Kidney (tissue), 14 donors: Measurements from ENCODE around the gene PLIN5. TPM values are rescaled to one million over a fixed set of nuclear protein-coding genes. Genes with fewer than 3 reads are reported as not detected.
A peak's percentile ranks its signal among the peaks of the same experiment; 100 is the strongest.

Experiments
- DNase-seq, 5 donors: peaks; one replicate each; pipeline ENCODE4 v3.0.0-alpha.2; 2013 to 2020
- FAIRE-seq: peaks from 2 replicates; lab custom pipeline; 2012; peaks lifted over from hg19 to GRCh38; lab: Jason Lieb, UNC
- H3K27ac ChIP-seq, 2 donors: one replicate each; pipeline ENCODE4 v1.7.0; 2013; ENCODE audit warnings: low read depth in 2 of 2, low read length in 2 of 2, inconsistent platforms in 1 of 2
- H3K27me3 ChIP-seq: one replicate; pipeline ENCODE4 v1.7.1; 2013; ENCODE audit warnings: low read length, inconsistent platforms; ENCODE audit not compliant: control insufficient read depth, insufficient read depth
- H3K36me3 ChIP-seq, 3 donors: one replicate each; pipeline versions ENCODE4 v1.7.0 to v1.7.1; 2013; ENCODE audit warnings: low read length in 3 of 3, control low read depth in 1 of 3, inconsistent platforms in 1 of 3; ENCODE audit not compliant: insufficient read depth in 3 of 3, control insufficient read depth in 2 of 3
- H3K4me1 ChIP-seq, 3 donors: one replicate each; pipeline versions ENCODE4 v1.7.0 to v1.7.1; 2013; ENCODE audit warnings: low read length in 3 of 3, inconsistent platforms in 1 of 3, low read depth in 1 of 3; ENCODE audit not compliant: control insufficient read depth in 2 of 3, insufficient read depth in 2 of 3
- H3K4me3 ChIP-seq, 3 donors: one replicate each; pipeline versions ENCODE4 v1.7.0 to v1.8.1; 2013; ENCODE audit warnings: low read length in 3 of 3, control low read depth in 1 of 3, inconsistent platforms in 1 of 3
- H3K9ac ChIP-seq, 3 donors: one replicate each; pipeline versions ENCODE4 v1.7.0 to v1.7.1; 2013; ENCODE audit warnings: low read length in 3 of 3, control low read depth in 1 of 3, inconsistent platforms in 1 of 3
- H3K9me3 ChIP-seq, 3 donors: one replicate each; pipeline versions ENCODE4 v1.7.0 to v1.7.1; 2013; ENCODE audit warnings: low read length in 3 of 3, control low read depth in 1 of 3, inconsistent platforms in 1 of 3; ENCODE audit not compliant: control insufficient read depth in 2 of 3, insufficient read depth in 1 of 3
- intact Hi-C: fragments of 100-400 bp; cut with DNase I; formaldehyde crosslinking; loops from one replicate; pipeline ENCODE4 v1.11.1; 2022
- polyA plus RNA-seq: library from polyadenylated mRNA; stranded (reverse); fragments of 350-450 nt; fragmentation: Illumina TruSeq; extraction: RNeasy Lipid Tissue Mini Kit (QIAGEN cat#74804); gene quantifications from one replicate; pipeline ENCODE4 v1.2.3, GENCODE V29; 2014; ENCODE audit warnings: low read depth, low replicate concordance; ENCODE audit not compliant: insufficient read depth
- total RNA-seq: library from RNA; stranded (reverse); fragmentation: NEBNext Ultra II Directional; extraction: Animal tissue kit (Norgen Biotek cat#: 25700); gene quantifications from one replicate; pipeline ENCODE4 v1.2.1, GENCODE V29; 2021
- TF ChIP-seq, protein P1 (sequence below): IDR thresholded peaks from 3 replicates; pipeline ENCODE4 v1.5.1; 2012; ENCODE audit warnings: mild to moderate bottlenecking, moderate library complexity, borderline replicate concordance; ENCODE audit not compliant: insufficient read depth; ENCODE audit errors: extremely low read depth
- donor health status: control.
- donor health status: control.
- donor health status: control.
- donor health status: control.
- donor health status: control.
- donor health status: DM: yes; HTN: yes; CAD: no.
- donor health status: Normal renal cell carcinoma (clear cell type).

The PLIN5 gene
- total and polyA plus RNA-seq, 2 donors from 2014 or later: 21.2 to 30.7 TPM

DNA sequence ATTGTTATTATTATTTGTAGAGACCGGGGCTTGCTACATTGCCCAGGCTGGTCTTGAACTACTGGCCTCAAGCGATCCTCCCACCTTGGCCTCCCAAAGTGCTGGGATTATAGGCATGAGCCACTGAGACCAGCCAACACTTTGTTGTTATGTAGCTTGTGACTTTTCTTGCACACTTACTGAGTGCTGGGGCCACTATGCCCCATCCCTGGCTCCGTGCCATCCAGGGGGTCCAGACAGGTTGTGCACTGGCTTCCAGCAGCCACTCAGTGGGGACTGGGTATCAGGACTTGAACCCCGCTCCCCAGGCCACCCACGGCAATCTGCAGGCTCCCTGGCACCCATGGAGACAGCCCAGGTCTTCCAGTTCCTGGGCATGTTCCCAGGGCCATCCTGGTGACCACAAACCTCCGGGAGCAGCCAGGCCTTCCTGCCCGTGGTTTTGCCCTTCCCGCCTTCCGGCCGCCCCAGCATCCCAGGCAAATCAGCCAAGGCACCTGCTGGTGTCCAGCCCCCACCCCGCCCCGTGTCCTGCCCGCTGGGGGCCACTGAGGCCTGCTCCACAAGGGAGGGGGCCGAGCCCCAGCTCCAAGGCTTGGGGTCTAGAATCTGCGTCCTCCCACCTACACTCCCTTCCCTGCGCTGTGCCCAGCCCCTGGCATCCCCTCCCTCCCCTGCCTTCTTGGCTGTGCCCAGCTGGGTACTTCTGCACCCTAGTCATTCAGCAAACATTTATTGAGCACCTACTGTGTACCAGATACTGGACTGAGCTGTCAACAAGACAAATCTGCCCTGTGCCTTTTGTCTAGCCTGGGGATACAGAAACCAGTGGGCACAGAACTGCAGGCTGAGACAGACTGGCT is 48.2 kb upstream of the PLIN5 start:
- H3K9me3 ChIP-seq: no peaks in the 10 kb centered on the region
- no peak for FAIRE-seq
- no peaks in the 10 kb centered on the region for H3K36me3 ChIP-seq
- H3K27ac ChIP-seq: no peak overlapping the region
- no peaks in the 10 kb centered on the region for H3K4me1 ChIP-seq
- intact Hi-C loops: no loop called here
- TF ChIP-seq, protein P1, sequence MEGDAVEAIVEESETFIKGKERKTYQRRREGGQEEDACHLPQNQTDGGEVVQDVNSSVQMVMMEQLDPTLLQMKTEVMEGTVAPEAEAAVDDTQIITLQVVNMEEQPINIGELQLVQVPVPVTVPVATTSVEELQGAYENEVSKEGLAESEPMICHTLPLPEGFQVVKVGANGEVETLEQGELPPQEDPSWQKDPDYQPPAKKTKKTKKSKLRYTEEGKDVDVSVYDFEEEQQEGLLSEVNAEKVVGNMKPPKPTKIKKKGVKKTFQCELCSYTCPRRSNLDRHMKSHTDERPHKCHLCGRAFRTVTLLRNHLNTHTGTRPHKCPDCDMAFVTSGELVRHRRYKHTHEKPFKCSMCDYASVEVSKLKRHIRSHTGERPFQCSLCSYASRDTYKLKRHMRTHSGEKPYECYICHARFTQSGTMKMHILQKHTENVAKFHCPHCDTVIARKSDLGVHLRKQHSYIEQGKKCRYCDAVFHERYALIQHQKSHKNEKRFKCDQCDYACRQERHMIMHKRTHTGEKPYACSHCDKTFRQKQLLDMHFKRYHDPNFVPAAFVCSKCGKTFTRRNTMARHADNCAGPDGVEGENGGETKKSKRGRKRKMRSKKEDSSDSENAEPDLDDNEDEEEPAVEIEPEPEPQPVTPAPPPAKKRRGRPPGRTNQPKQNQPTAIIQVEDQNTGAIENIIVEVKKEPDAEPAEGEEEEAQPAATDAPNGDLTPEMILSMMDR: no peak
- no peak overlapping the region for H3K4me3 ChIP-seq
- H3K27me3 ChIP-seq: peaks cover 4% of the 10 kb centered on the region
- H3K9ac ChIP-seq: no peak overlapping the region
- DNase-seq: no peak

DNA sequence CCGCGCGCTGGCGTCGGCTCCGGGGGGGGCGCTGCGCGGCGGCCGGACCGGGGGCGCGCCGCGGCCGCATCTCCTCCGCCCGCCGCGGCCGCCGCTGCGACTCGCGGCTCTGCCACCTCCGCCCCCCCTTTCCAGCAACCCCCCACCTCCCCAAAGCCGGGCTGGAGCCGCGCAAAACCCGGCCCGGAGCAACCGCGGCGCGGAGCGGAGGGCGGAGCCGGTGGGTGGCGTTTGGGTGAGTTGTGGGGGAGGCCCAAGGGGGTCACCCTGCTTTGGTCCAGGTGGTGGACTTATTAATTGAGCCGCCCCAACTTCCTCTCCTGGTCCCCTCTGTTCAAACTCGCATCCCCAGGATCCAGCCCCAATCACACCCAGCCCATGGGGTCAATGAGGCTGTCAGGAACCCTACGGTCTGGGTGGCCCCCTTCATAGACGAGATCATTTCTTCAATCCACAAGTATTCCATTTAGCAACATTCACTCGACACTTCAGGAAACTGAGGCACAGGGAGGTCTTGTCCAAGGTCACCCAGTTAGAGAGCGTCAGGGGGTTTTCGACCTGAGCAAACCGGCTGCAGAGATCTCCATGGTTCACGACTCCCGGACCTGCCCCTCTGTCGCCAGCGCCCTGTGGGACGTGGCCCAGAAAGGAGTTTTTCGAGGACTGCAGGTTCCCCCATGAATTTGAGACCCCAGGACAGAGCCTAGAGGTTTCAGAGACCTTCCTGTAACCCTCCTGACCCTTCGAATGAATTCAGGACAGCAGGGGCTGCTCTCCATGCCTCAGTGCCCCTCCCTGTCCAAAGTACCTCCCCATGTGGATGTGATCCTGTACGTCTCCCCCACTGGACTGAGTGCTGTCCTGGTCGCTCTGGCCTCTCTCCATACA is 46.9 kb upstream of the PLIN5 start:
- FAIRE-seq: no peak

DNA sequence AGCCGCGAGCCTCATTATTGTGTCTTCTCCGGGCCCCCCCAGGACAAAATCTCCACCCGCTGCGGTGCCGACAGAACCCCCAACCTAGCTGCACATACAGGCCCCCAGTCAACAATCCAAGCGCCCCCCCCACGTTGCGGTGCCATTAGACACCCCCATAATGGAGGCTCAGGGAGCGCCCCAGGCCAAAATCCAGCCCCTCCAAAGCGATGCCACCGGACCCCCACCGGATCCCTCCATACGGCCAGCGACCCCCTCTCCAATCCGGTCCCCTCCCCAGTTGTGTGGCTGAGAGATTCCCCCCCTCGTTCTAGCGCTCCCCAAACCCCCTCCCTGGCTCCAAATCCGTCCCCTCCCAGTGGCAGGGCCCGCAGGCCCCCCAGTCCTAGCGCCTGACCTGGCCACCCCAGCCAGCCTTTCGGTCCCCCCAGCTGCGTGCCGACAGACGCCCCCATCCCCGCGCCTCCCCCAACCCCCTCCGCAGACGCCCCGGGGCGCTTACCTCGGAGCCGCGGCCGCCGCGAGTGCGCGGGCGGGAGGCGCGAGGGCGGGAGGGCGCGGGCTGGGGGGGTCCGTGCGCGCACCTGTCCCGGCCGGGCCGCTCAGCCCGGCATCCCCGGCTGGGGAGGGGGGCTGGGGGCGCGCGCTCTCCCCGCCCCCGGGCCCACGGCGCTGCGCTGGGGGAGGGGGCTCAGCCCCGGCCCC is 46.1 kb upstream of the PLIN5 start:
- peaks cover 4% of the 10 kb centered on the region for H3K27me3 ChIP-seq
- TF ChIP-seq, protein P1: no peak
- no peak overlapping the region for H3K9ac ChIP-seq
- H3K36me3 ChIP-seq: no peaks in the 10 kb centered on the region
- H3K4me3 ChIP-seq: no peak overlapping the region
- H3K9me3 ChIP-seq: no peaks in the 10 kb centered on the region
- no peak for FAIRE-seq
- H3K27ac ChIP-seq: no peak overlapping the region
- no peaks in the 10 kb centered on the region for H3K4me1 ChIP-seq
- intact Hi-C loops: no loop called here
- peak in 1 of 5 donors; percentile 70 for DNase-seq

More for the DNA sequence above, 46.9 kb upstream of the PLIN5 start:
- Histone ChIP-seq H3K27me3 (peaks cover 4% of the 10 kb centered on the region), H3K4me1 (no peaks in the 10 kb centered on the region), H3K4me3 (no peak overlapping the region), H3K36me3 (no peaks in the 10 kb centered on the region), H3K27ac (no peak overlapping the region), H3K9ac (no peak overlapping the region), H3K9me3 (no peaks in the 10 kb centered on the region)
- TF ChIP-seq, protein P1: no peak
- intact Hi-C loops: no loop called here
- DNase-seq: peak; percentile 60 to 75 (median 67)
